ENCODE measurements around the gene CUEDC1.
A peak's percentile ranks its signal among the peaks of the same experiment; 100 is the strongest.
"Not testable (repeated sequence)": the region's sequence is repeated elsewhere in the genome, so short reads cannot be mapped to it uniquely, and the experiment has no call there.

Gene CUEDC1

GRCh38 chr17:57959929-57960328 lies 4.7 kb upstream of the CUEDC1 start:
- H3K9me3 ChIP-seq (ENCODE audit: control insufficient read depth in 2 of 2, low read length in 2 of 2) = no peaks in the 10 kb centered on the region
- no peaks in the 10 kb centered on the region for H3K36me3 ChIP-seq (ENCODE audit: control insufficient read depth in 2 of 2, insufficient read depth in 2 of 2, low read length in 2 of 2)
- H3K27ac ChIP-seq (ENCODE audit: low read depth in 2 of 2, low read length in 2 of 2) = no peak overlapping the region
- peaks cover 11 to 12% of the 10 kb centered on the region in 2 donors for H3K4me1 ChIP-seq (ENCODE audit: control insufficient read depth in 2 of 2, insufficient read depth in 2 of 2, low read length in 2 of 2)
- H3K27me3 ChIP-seq (ENCODE audit: control insufficient read depth in 2 of 2, insufficient read depth in 2 of 2, low read length in 2 of 2) = no peaks in the 10 kb centered on the region
- no peak overlapping the region for H3K9ac ChIP-seq (ENCODE audit: low read depth in 1 of 2, low read length in 2 of 2)
- H3K4me3 ChIP-seq (ENCODE audit: low read length in 2 of 2) = no peak overlapping the region

DNA sequence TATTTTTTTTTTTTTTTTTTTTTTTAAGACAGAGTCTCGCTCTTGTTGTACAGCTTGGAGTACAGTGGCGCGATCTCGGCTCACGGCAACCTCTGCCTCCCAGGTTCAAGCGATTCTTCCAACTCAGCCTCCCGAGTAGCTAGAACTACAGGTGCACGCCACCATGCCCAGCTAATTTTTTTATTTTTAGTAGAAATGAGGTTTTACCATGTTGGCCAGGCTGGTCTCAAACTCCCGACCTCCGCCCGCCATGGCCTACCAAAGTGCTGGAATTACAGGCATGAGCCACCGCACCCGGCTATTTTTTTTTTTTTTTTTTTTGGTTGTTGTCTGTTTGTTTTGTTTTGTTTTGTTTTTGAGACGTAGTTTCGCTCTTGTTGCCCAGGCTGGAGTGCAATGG lies 3.2 kb upstream of the CUEDC1 start:
- not testable (repeated sequence) for H3K4me3 ChIP-seq (ENCODE audit: low read length in 2 of 2); H3K36me3 ChIP-seq (ENCODE audit: control insufficient read depth in 2 of 2, insufficient read depth in 2 of 2, low read length in 2 of 2); H3K27ac ChIP-seq (ENCODE audit: low read depth in 2 of 2, low read length in 2 of 2); H3K9ac ChIP-seq (ENCODE audit: low read depth in 1 of 2, low read length in 2 of 2); H3K27me3 ChIP-seq (ENCODE audit: control insufficient read depth in 2 of 2, insufficient read depth in 2 of 2, low read length in 2 of 2); H3K9me3 ChIP-seq (ENCODE audit: control insufficient read depth in 2 of 2, low read length in 2 of 2)
- H3K4me1 ChIP-seq (ENCODE audit: control insufficient read depth in 2 of 2, insufficient read depth in 2 of 2, low read length in 2 of 2) = peaks cover 11 to 12% of the 10 kb centered on the region in 2 donors

GRCh38 chr17:57957886-57958285 lies 2.7 kb upstream of the CUEDC1 start:
- no peaks in the 10 kb centered on the region for H3K36me3 ChIP-seq (ENCODE audit: control insufficient read depth in 2 of 2, insufficient read depth in 2 of 2, low read length in 2 of 2)
- H3K4me3 ChIP-seq (ENCODE audit: low read length in 2 of 2) = no peak overlapping the region
- no peak overlapping the region for H3K9ac ChIP-seq (ENCODE audit: low read depth in 1 of 2, low read length in 2 of 2)
- H3K27ac ChIP-seq (ENCODE audit: low read depth in 2 of 2, low read length in 2 of 2) = no peak overlapping the region
- H3K4me1 ChIP-seq (ENCODE audit: control insufficient read depth in 2 of 2, insufficient read depth in 2 of 2, low read length in 2 of 2) = peaks cover 11 to 12% of the 10 kb centered on the region in 2 donors
- H3K9me3 ChIP-seq (ENCODE audit: control insufficient read depth in 2 of 2, low read length in 2 of 2) = no peaks in the 10 kb centered on the region
- peaks cover 0 to 2% of the 10 kb centered on the region in 2 donors for H3K27me3 ChIP-seq (ENCODE audit: control insufficient read depth in 2 of 2, insufficient read depth in 2 of 2, low read length in 2 of 2)

- Histone ChIP-seq H3K27ac (ENCODE audit: low read depth in 2 of 2, low read length in 2 of 2) (no peak overlapping the region), H3K27me3 (ENCODE audit: control insufficient read depth in 2 of 2, insufficient read depth in 2 of 2, low read length in 2 of 2) (peaks cover 0 to 2% of the 10 kb centered on the region in 2 donors)
Measured at GRCh38 chr17:57957120-57957850, 2.1 kb upstream of the CUEDC1 start.

GRCh38 chr17:57956291-57957119 lies 1.3 kb upstream of the CUEDC1 start:
- peaks cover 0 to 2% of the 10 kb centered on the region in 2 donors for H3K27me3 ChIP-seq (ENCODE audit: control insufficient read depth in 2 of 2, insufficient read depth in 2 of 2, low read length in 2 of 2)
- H3K36me3 ChIP-seq (ENCODE audit: control insufficient read depth in 2 of 2, insufficient read depth in 2 of 2, low read length in 2 of 2) = no peaks in the 10 kb centered on the region
- peaks cover 12 to 14% of the 10 kb centered on the region in 2 donors for H3K4me1 ChIP-seq (ENCODE audit: control insufficient read depth in 2 of 2, insufficient read depth in 2 of 2, low read length in 2 of 2)
- H3K9ac ChIP-seq (ENCODE audit: low read depth in 1 of 2, low read length in 2 of 2) = no peak overlapping the region
- H3K9me3 ChIP-seq (ENCODE audit: control insufficient read depth in 2 of 2, low read length in 2 of 2) = no peaks in the 10 kb centered on the region
- peak overlapping the region in 1 of 2 donors; percentile 73 for H3K4me3 ChIP-seq (ENCODE audit: low read length in 2 of 2)
- H3K27ac ChIP-seq (ENCODE audit: low read depth in 2 of 2, low read length in 2 of 2) = no peak overlapping the region

More at GRCh38 chr17:57957120-57957850, 2.1 kb upstream of the CUEDC1 start:
- Histone ChIP-seq H3K9me3 (ENCODE audit: control insufficient read depth in 2 of 2, low read length in 2 of 2) (no peaks in the 10 kb centered on the region), H3K4me3 (ENCODE audit: low read length in 2 of 2) (no peak overlapping the region), H3K36me3 (ENCODE audit: control insufficient read depth in 2 of 2, insufficient read depth in 2 of 2, low read length in 2 of 2) (no peaks in the 10 kb centered on the region), H3K4me1 (ENCODE audit: control insufficient read depth in 2 of 2, insufficient read depth in 2 of 2, low read length in 2 of 2) (peaks cover 12 to 14% of the 10 kb centered on the region in 2 donors), H3K9ac (ENCODE audit: low read depth in 1 of 2, low read length in 2 of 2) (no peak overlapping the region)

DNA sequence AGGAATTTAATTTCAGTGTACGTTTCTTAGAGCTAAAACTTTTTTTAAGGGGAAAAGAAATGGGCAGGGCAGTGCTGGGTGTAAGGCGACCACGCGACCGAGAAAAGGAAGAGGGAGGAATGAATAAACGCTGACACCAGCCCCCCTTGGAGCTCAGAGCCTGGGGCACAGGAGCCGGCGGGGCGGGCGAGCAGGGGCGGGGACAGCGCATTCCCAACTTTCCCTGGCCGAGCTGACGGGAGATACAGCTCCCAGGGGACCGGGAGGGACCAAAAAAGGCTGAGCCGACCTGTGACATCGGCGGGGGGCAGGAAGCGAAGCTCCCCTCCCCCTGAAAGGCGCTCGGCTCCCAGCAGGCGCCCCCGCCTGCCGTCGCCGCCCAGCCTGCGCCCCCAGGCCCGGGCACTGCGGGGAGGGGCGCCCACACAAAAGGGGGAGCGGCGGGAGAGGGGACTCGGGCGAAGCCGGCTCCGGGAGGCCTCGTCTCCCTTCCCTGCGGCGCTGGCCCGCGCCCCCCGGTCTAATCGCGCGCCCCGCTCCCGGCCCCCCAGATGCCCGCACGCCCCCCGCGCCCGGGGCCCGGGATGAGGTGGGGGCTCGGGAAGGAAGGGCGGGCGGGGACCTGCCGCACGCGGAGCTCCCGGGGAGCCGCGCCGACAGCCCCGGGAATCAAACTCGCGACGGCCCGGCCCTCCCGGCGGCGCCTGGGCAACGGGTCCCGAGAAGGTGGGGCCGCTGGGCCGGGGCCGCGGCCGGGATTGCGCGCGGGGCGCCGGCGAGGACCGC lies 622 bp downstream of the CUEDC1 start:
- H3K9me3 ChIP-seq (ENCODE audit: control insufficient read depth in 2 of 2, low read length in 2 of 2) = no peaks in the 10 kb centered on the region
- peaks cover 0 to 2% of the 10 kb centered on the region in 2 donors for H3K27me3 ChIP-seq (ENCODE audit: control insufficient read depth in 2 of 2, insufficient read depth in 2 of 2, low read length in 2 of 2)
- peak overlapping the region; percentile 56 to 73 for H3K9ac ChIP-seq (ENCODE audit: low read depth in 1 of 2, low read length in 2 of 2)
- peak overlapping the region; percentile 62 to 66 for H3K4me3 ChIP-seq (ENCODE audit: low read length in 2 of 2)
- peak overlapping the region; percentile 82 to 88 for H3K27ac ChIP-seq (ENCODE audit: low read depth in 2 of 2, low read length in 2 of 2)
- H3K36me3 ChIP-seq (ENCODE audit: control insufficient read depth in 2 of 2, insufficient read depth in 2 of 2, low read length in 2 of 2) = no peaks in the 10 kb centered on the region
- H3K4me1 ChIP-seq (ENCODE audit: control insufficient read depth in 2 of 2, insufficient read depth in 2 of 2, low read length in 2 of 2) = peaks cover 12 to 19% of the 10 kb centered on the region in 2 donors

GRCh38 chr17:57953705-57954396 lies 1.4 kb downstream of the CUEDC1 start:
- Histone ChIP-seq H3K27me3 (ENCODE audit: control insufficient read depth in 2 of 2, insufficient read depth in 2 of 2, low read length in 2 of 2) (peaks cover 0 to 2% of the 10 kb centered on the region in 2 donors), H3K9me3 (ENCODE audit: control insufficient read depth in 2 of 2, low read length in 2 of 2) (no peaks in the 10 kb centered on the region), H3K9ac (ENCODE audit: low read depth in 1 of 2, low read length in 2 of 2) (peak overlapping the region; percentile 9 to 73), H3K4me3 (ENCODE audit: low read length in 2 of 2) (peak overlapping the region; percentile 8 to 62), H3K36me3 (ENCODE audit: control insufficient read depth in 2 of 2, insufficient read depth in 2 of 2, low read length in 2 of 2) (no peaks in the 10 kb centered on the region), H3K27ac (ENCODE audit: low read depth in 2 of 2, low read length in 2 of 2) (peak overlapping the region; percentile 82 to 88), H3K4me1 (ENCODE audit: control insufficient read depth in 2 of 2, insufficient read depth in 2 of 2, low read length in 2 of 2) (peaks cover 16 to 23% of the 10 kb centered on the region in 2 donors)

GRCh38 chr17:57953219-57953618 lies 2.0 kb downstream of the CUEDC1 start:
- H3K9ac ChIP-seq (ENCODE audit: low read depth in 1 of 2, low read length in 2 of 2) = no peak overlapping the region
- peaks cover 22 to 28% of the 10 kb centered on the region in 2 donors for H3K4me1 ChIP-seq (ENCODE audit: control insufficient read depth in 2 of 2, insufficient read depth in 2 of 2, low read length in 2 of 2)
- H3K36me3 ChIP-seq (ENCODE audit: control insufficient read depth in 2 of 2, insufficient read depth in 2 of 2, low read length in 2 of 2) = no peaks in the 10 kb centered on the region
- H3K4me3 ChIP-seq (ENCODE audit: low read length in 2 of 2) = no peak overlapping the region
- peak overlapping the region in 1 of 2 donors; percentile 41 for H3K27ac ChIP-seq (ENCODE audit: low read depth in 2 of 2, low read length in 2 of 2)
- H3K27me3 ChIP-seq (ENCODE audit: control insufficient read depth in 2 of 2, insufficient read depth in 2 of 2, low read length in 2 of 2) = peaks cover 0 to 2% of the 10 kb centered on the region in 2 donors
- no peaks in the 10 kb centered on the region for H3K9me3 ChIP-seq (ENCODE audit: control insufficient read depth in 2 of 2, low read length in 2 of 2)

GRCh38 chr17:57949649-57950048 lies 5.6 kb downstream of the CUEDC1 start:
- Histone ChIP-seq H3K9me3 (ENCODE audit: control insufficient read depth in 2 of 2, low read length in 2 of 2) (no peaks in the 10 kb centered on the region), H3K27ac (ENCODE audit: low read depth in 2 of 2, low read length in 2 of 2) (peak overlapping the region; percentile 70 to 79), H3K9ac (ENCODE audit: low read depth in 1 of 2, low read length in 2 of 2) (no peak overlapping the region), H3K4me3 (ENCODE audit: low read length in 2 of 2) (no peak overlapping the region), H3K36me3 (ENCODE audit: control insufficient read depth in 2 of 2, insufficient read depth in 2 of 2, low read length in 2 of 2) (no peaks in the 10 kb centered on the region), H3K4me1 (ENCODE audit: control insufficient read depth in 2 of 2, insufficient read depth in 2 of 2, low read length in 2 of 2) (peaks cover 22 to 32% of the 10 kb centered on the region in 2 donors), H3K27me3 (ENCODE audit: control insufficient read depth in 2 of 2, insufficient read depth in 2 of 2, low read length in 2 of 2) (peaks cover 0 to 2% of the 10 kb centered on the region in 2 donors)
